Neural cell (in vitro differentiated cells): ENCODE results near the gene UBQLN2. TPM values are rescaled to one million over a fixed set of nuclear protein-coding genes. Genes with fewer than 3 reads are reported as not detected.

Experiments used
- H2AFZ ChIP-seq: fragments of 200-600, 300-800 bp; sonication (generic), shearing (Covaris generic); 2 replicates; pipeline ENCODE4 v1.6.0; 2014; ENCODE audit warnings: low read depth, mild to moderate bottlenecking, antibody characterized with exemption, low read length, moderate library complexity
- H3F3A ChIP-seq: fragments of 200-600 bp; shearing (Covaris generic); 2 replicates; pipeline ENCODE4 v1.6.1; 2016; ENCODE audit warnings: mild to moderate bottlenecking, moderate library complexity, mixed read lengths, antibody characterized with exemption, low read length; ENCODE audit not compliant: insufficient read depth, poor library complexity, severe bottlenecking
- H3K27ac ChIP-seq: fragments of 200-600, 300-800 bp; sonication (generic), shearing (Covaris generic); 2 replicates; pipeline ENCODE4 v1.5.1; 2014; ENCODE audit warnings: mild to moderate bottlenecking, low read length, moderate library complexity
- H3K27me3 ChIP-seq: fragments of 300-800, 200-600 bp; sonication (generic), shearing (Covaris generic); 2 replicates; pipeline ENCODE4 v1.6.0; 2014; ENCODE audit warnings: mild to moderate bottlenecking, low read depth, low read length, moderate library complexity; ENCODE audit not compliant: insufficient read depth
- H3K36me3 ChIP-seq: fragments of 300-800, 200-600 bp; sonication (generic), shearing (Covaris generic); 2 replicates; pipeline ENCODE4 v1.5.1; 2014; ENCODE audit warnings: mild to moderate bottlenecking, antibody characterized with exemption, low read length, moderate library complexity; ENCODE audit not compliant: insufficient read depth
- H3K4me2 ChIP-seq: fragments of 300-800, 200-600 bp; sonication (generic), shearing (Covaris generic); 2 replicates; pipeline ENCODE4 v1.6.0; 2014; ENCODE audit warnings: mild to moderate bottlenecking, low read length
- H3K4me3 ChIP-seq: fragments of 300-800, 200-600 bp; sonication (generic), shearing (Covaris generic); 2 replicates; pipeline ENCODE4 v1.5.1; 2014; ENCODE audit warnings: mild to moderate bottlenecking, low read length, moderate library complexity
- H3K79me2 ChIP-seq: fragments of 200-600 bp; shearing (Covaris generic); replicated peaks from 2 replicates; pipeline ENCODE4 v1.6.0; 2014; ENCODE audit warnings: mild to moderate bottlenecking, low read length, moderate library complexity; ENCODE audit not compliant: insufficient read depth
- H3K9ac ChIP-seq: fragments of 300-800, 200-600 bp; sonication (generic), shearing (Covaris generic); 2 replicates; pipeline ENCODE4 v1.6.1; 2016; ENCODE audit warnings: mild to moderate bottlenecking, low read length, mixed read lengths
- H3K9me2 ChIP-seq: fragments of 200-600 bp; shearing (Covaris generic); 2 replicates; pipeline ENCODE4 v1.6.1; 2016; ENCODE audit warnings: mild to moderate bottlenecking, low read length, mixed read lengths; ENCODE audit not compliant: insufficient read depth
- H3K9me3 ChIP-seq: fragments of 200-600, 300-800 bp; sonication (generic), shearing (Covaris generic); 2 replicates; pipeline ENCODE4 v1.6.1; 2016; ENCODE audit warnings: mild to moderate bottlenecking, mixed run types, low read length, moderate library complexity, mixed read lengths
- H4K20me1 ChIP-seq: fragments of 200-600 bp; shearing (Covaris generic); 2 replicates; pipeline ENCODE4 v1.6.1; 2016; ENCODE audit warnings: mild to moderate bottlenecking, mixed run types; ENCODE audit not compliant: insufficient read depth
- CTCF ChIP-seq: fragments of 450-650 bp; IDR thresholded peaks from 2 replicates; pipeline ENCODE4 v1.5.1; 2014; ENCODE audit warnings: antibody characterized with exemption, mild to moderate bottlenecking, moderate library complexity; ENCODE audit not compliant: poor library complexity, severe bottlenecking
- EP300 ChIP-seq: fragments of 450-650 bp; conservative IDR thresholded peaks from 2 replicates; pipeline ENCODE4 v1.6.1; 2014; ENCODE audit warnings: antibody characterized with exemption, mild to moderate bottlenecking, moderate library complexity; ENCODE audit not compliant: poor library complexity, severe bottlenecking
- EZH2 ChIP-seq: fragments of 200-600, 300-800 bp; shearing (Covaris generic), sonication (generic); IDR thresholded peaks from 2 replicates; pipeline ENCODE4 v1.6.1; 2014; ENCODE audit warnings: antibody characterized with exemption, low read length, borderline replicate concordance, mild to moderate bottlenecking; ENCODE audit not compliant: insufficient read depth, poor library complexity, severe bottlenecking
- MXI1 ChIP-seq: fragments of 450-650 bp; conservative IDR thresholded peaks from 2 replicates; pipeline ENCODE4 v1.6.1; 2014; ENCODE audit warnings: antibody characterized with exemption, mild to moderate bottlenecking; ENCODE audit not compliant: poor library complexity, severe bottlenecking
- POLR2AphosphoS5 ChIP-seq: IDR thresholded peaks from 2 replicates; pipeline ENCODE4 v1.6.1; 2012
- RAD21 ChIP-seq: fragments of 450-650 bp; conservative IDR thresholded peaks from 2 replicates; pipeline ENCODE4 v1.6.1; 2014; ENCODE audit warnings: antibody characterized with exemption, mild to moderate bottlenecking, moderate library complexity
- REST ChIP-seq: IDR thresholded peaks from 2 replicates; pipeline ENCODE4 v1.6.1; 2012; ENCODE audit warnings: borderline replicate concordance
- SMC3 ChIP-seq: fragments of 450-650 bp; conservative IDR thresholded peaks from 2 replicates; pipeline ENCODE4 v1.6.1; 2014; ENCODE audit warnings: antibody characterized with exemption, mild to moderate bottlenecking, moderate library complexity; ENCODE audit not compliant: poor library complexity
- TAF1 ChIP-seq: IDR thresholded peaks from 2 replicates; pipeline ENCODE4 v1.6.1; 2012; ENCODE audit warnings: low read depth
- polyA minus RNA-seq: library from RNA; depleted of rRNA, polyadenylated mRNA; stranded (reverse); fragments of >200 nt; gene quantifications from 2 replicates; pipeline ENCODE4 v1.2.3, GENCODE V29; 2014
- polyA plus RNA-seq: library from polyadenylated mRNA; depleted of rRNA; stranded (reverse); fragments of >200 nt; gene quantifications from 2 replicates; pipeline ENCODE4 v1.2.3, GENCODE V29; 2014

UBQLN2 gene
- polyA plus RNA-seq = 15.2 and 16.6 TPM in 2 replicates
- polyA minus RNA-seq = 45.5 and 58.2 TPM in 2 replicates

- no peaks in the 10 kb centered on the region for H3K36me3 ChIP-seq
- peaks cover 47% of the 10 kb centered on the region for H3K79me2 ChIP-seq
- H2AFZ ChIP-seq = peak within 1 kb of the TSS; percentile 73
- H3K9ac ChIP-seq = peak within 1 kb of the TSS; percentile 92
- TF ChIP-seq REST = peak; percentile 26
- TF ChIP-seq EZH2 = no peak
- TF ChIP-seq TAF1 = peak; percentile 75
- TF ChIP-seq MXI1 = no peak
- TF ChIP-seq RAD21 = no peak
- peak; percentile 95 for TF ChIP-seq POLR2AphosphoS5
- no peak for TF ChIP-seq SMC3
- peak; percentile 50 for TF ChIP-seq CTCF
- peak; percentile 53 for TF ChIP-seq EP300
- H3K4me2 ChIP-seq = peak within 1 kb of the TSS; percentile 63
- H4K20me1 ChIP-seq = no peaks in the 10 kb centered on the region
- H3F3A ChIP-seq = no peaks in the 10 kb centered on the region
- no peaks in the 10 kb centered on the region for H3K9me3 ChIP-seq
- H3K9me2 ChIP-seq = no peaks in the 10 kb centered on the region
- no peaks in the 10 kb centered on the region for H3K27me3 ChIP-seq
- H3K27ac ChIP-seq = peak within 1 kb of the TSS; percentile 97
- peak within 1 kb of the TSS; percentile 83 for H3K4me3 ChIP-seq
These were observed at the start of gene UBQLN2 for GRCh38 chrX:56563231-56564161. Gene UBQLN2, plus strand, starts transcription at chrX:56563627. Its CDS starts 247 bp downstream, at chrX:56563874.

DNA sequence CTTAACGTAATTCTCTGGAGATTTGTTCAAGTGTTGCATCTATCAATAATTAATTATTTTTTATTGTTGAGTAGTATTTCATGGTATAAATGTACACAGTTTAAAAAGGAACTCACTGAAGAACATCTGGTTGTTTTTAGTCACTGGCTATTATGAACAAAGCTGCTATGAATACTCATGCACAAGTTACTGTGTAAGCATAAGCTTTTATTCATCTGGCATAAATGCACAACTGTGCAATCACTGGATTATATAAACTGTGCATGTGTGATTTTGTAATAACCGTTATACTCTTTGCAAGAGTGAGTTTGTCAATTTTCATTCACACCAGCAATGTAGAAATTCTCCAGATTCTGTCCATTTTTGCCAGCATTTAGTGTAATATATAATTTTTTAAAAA lies 43.8 kb upstream of the UBQLN2 start:
- H3K9me3 ChIP-seq = no peaks in the 10 kb centered on the region
- TF ChIP-seq SMC3 (no peak), REST (no peak), EP300 (no peak), RAD21 (no peak), CTCF (no peak), TAF1 (no peak), POLR2AphosphoS5 (no peak), MXI1 (no peak), EZH2 (no peak)
- no peaks in the 10 kb centered on the region for H3F3A ChIP-seq
- H3K9me2 ChIP-seq = no peaks in the 10 kb centered on the region
- no peaks in the 10 kb centered on the region for H3K27me3 ChIP-seq
- H2AFZ ChIP-seq = no peak overlapping the region
- H3K9ac ChIP-seq = no peak overlapping the region
- H3K36me3 ChIP-seq = no peaks in the 10 kb centered on the region
- H3K4me2 ChIP-seq = no peak overlapping the region
- H4K20me1 ChIP-seq = no peaks in the 10 kb centered on the region
- no peak overlapping the region for H3K4me3 ChIP-seq
- H3K79me2 ChIP-seq = no peaks in the 10 kb centered on the region
- H3K27ac ChIP-seq = no peak overlapping the region
